ENCODE results near the gene STIMATE.

DNA sequence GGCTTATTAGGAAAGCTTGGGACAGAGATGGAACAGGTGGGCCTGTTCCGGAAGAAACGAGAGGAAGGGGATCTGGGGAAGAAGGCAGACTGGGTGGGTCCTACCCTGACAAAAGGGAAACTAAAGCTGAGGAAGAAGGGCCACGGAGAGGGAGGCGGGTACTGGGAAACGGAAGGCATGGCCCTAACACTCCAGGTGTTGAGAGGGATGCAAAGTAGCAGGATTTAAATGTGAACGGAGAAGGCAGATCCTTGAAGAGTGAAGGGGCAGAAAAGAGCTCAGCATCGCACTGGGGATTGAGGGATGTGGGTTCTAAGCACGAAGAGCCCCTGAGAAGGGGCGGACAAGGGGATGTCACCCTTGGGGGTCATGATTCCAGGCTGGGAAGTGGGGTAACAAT lies 735 bp downstream of the STIMATE start:
- TF ChIP-seq CTCF (conservative IDR thresholded peaks at IDR 0.05): no peak
- TF ChIP-seq ZFX (IDR thresholded peaks at IDR 0.05): no peak
